Measurements from ENCODE around the gene PRPF8.

Gene PRPF8

DNA sequence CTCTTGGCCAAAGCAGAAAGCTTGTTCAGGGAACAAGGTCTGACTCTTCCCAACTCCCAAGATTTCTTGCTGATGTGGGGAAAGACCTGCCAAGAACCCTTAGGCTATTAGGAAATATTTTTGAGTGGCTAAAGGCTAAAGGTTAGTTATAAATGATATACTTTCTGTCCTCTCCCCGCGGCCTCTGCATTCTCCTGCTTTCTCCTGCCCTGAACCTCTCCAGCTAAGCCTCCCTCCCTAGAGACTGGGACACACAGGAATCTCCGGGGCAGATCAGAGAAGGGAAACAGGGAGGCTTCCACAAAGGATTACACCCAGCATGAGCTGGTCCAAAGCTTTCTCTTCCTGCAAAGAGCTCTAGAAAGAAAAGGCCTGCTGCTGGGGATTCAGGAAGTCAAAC is 58.3 kb downstream of the PRPF8 start:
- no peak for DNase-seq (ENCODE audit: low spot score)

DNA sequence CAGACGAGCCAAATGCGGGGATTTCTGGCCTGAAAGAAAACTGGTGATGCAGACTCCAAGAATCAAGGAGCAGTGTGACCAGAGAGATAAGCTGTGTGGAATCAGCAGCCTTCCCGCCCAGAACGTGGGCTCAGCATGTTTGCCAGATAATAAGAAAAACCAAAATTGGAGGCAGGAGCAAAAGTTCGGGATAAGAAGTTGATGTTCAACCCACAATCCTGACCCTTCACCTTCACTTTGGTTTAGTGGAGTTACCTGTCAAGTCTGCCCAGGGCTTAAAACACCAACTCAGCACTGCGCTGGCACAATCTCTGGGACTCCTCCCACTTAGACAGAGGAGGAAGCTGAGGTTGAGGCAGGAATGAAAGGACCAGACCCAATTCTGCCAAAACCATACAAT is 59.1 kb downstream of the PRPF8 start:
- DNase-seq (ENCODE audit: low spot score), result no peak

DNA sequence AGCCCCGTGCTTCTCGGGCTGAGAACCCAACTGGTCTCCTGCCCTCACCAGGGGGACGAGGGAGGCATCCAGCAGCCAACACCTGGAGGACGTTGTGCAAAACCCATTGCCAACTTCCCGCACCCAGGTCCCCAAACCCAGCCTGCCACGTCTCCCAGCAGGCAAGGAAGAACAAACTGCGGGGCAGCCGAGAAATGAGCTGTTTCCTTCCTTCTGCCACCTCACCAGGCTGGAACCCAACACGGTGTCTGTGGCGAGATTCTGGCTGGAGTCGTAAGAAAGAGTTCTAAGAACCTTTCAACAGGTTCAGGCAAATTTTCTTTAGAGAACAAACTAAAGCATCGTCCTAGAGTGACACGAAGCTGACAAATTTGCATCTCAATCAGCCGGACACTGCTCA is 59.6 kb downstream of the PRPF8 start:
- DNase-seq (ENCODE audit: low spot score), result no peak

DNA sequence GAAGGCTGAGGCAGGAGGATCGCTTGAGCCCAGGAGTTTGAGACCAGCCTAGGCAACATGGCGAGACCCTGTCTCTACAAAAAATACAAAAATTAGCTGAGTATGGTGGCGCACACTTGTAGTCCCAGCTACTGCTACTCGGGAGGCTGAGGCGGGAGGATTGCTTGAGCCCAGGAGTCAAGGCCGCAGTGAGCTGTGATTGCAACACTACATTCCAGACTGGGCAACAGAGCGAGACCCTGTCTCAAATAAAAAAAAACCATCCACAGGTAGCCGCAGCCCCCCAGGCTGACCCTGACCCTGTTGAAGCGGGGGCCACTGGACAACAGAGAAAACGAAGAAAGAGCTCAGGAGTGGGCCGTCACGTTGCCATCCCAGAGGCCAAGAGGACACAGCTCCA is 60.0 kb downstream of the PRPF8 start:
- DNase-seq (ENCODE audit: low spot score), result no peak

DNA sequence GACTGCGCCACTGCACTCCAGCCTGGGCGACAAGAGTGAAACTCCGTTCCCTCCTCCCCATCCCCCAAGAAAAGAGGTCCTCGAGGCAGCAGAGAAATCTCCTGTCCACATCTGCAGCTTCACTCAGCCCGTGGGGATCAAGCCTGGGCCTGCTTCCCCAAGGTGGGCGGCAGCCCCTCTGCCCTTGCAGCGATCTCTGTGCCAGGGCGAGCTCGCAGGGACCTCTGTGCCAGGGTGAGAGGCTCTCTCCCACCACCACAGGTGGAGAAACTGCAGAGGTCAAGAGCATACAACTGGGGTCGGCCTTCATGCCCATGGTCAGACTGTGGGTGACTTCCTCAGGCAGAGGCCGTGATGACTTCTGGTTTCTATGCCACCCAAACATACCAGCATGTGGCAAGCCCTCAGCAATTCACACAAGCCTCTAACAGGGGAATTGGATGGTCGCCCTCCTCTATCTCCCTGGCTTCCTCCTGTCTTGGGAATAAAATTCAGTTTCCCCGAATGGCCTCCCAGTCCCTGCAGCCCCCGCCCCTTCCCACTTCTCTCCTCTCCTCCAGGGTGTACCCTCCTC is 61.5 kb downstream of the PRPF8 start:
- no peak for DNase-seq (ENCODE audit: low spot score)

DNA sequence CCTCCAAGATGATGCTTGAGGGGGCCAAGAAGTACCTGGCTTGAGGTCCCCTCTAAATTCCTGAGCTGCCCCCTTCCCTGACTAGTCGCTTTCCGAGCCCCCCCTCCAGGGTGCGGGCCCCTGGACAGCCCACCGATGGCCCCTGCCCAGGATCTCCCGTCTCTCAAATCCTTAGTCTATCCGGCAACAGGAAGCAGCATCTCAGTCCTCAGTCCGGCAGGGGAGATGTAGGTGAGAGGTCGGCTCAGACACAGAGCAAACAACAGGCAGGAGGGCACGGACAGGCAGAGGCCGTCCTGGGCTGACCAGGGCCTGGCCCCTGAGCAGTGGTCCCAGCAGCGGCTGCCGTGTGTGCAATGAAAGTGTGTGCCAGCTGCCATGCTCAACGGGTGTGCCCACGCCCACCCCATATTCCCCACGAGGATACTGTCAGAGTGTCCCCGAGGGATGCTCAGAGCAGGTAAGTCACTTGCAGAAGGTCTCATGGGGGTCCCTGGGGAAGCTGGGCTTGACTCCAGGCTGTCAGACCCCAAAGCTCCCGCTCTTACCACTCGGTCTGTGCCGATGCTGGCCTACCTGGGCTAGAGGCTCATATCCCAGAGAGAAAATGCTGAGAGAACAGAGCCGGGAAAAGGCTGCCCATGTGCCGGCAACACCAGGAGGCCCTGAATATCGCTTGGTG is 63.3 kb downstream of the PRPF8 start:
- DNase-seq (ENCODE audit: low spot score), result no peak

DNA sequence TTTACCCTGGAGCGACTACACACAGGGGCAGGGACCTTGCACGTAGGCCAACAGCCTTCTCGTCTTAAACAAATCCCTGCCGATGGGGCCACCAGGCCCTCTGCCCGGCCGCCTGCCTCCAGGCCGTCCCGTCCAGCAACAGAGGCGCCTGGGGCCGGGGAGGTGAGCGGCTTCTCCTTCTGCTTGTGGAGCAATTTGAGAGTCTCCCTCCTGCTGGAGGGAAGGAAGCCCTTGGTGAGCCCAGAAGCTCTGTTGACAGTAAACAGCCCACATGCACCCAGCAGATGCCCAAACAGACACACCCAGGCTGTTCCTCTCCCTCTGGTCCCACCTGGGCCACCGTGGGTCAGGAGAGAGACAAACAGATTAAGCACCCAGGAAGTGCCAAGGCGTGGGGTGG is 64.2 kb downstream of the PRPF8 start:
- DNase-seq (ENCODE audit: low spot score), result no peak

DNA sequence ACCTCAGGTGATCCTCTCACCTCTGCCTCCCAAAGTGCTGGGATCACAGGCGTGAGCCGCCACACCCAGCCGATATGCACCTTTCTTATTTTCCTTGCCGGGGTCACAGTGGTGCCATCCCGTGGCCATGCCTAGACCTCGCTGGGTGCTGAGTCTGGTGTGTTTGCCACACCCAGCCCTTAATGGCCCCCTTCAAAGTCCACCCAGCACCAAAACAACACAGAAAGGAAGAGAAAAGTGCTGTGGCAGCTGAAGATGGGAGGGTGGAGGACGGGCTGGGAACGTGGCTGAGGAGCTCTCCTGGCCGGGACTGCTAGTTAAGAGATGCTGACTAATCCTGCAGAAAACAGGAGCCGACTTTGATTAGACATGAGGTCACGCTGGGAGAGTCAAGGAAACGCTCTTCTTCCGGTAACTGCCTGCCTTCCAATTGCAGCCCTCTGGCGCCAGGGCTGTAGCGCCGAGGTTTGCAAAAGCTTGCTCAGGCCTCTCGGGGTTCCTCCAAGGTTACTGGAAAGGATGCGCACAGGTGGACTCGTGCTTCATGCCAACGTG is 67.0 kb downstream of the PRPF8 start:
- no peak for DNase-seq (ENCODE audit: low spot score)

DNA sequence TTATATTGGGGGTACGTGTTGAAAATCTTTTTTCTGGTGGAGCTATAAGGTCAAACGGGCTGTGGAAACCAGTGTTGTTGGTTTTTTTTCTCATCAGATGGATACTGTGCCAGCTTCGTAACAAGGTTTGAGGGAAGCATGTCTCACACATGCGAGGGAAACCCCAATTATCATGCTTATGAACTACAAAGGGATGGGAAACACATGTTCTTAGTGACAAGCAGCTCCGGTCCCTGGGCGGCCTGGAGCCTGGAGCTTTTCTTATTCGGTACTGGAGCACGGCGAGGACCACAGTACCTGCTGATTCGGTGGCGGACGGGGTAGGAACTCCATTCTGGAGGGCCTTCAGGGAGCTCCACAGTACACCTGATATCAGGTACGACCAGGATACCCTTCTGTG is 68.6 kb downstream of the PRPF8 start:
- no peak for DNase-seq (ENCODE audit: low spot score)

DNA sequence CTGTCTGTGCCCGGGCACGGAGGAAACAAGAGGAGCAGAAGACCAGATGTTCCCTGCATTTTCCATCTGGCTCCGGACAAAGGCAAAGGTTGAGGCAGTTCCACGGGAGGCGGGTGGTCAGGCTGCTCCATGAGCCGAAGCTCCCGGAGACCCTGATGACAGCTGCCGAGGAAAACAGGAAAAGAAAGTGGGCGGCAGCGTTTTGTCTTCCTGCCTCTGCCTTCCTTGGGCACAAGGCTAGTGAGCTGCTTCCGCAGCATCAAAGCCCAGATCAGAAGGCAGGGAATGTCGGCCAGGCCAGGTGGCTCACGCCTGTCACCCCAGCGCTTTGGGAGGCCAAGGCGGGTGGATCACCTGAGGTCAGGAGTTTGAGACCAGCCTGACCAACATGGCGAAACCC is 72.3 kb downstream of the PRPF8 start:
- DNase-seq (ENCODE audit: low spot score), result no peak

DNA sequence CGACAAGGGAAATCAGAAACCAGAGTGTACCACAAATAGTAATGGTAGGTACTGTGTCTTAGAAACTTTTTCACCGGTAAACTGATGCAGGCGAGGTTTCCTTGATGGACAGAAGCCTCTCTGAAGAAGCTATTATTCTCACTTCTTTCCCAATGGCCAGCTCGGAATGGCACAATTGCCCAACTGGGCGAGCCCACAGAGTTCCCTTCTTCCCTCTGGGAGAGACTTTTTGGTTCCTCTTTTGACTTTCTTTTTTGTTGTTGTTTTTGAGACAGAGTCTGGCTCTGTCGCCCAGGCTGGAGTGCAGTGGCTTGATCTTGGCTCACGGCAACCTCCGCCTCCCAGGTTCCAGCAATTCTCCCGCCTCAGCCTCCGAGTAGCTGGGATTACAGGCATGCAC is 73.0 kb downstream of the PRPF8 start:
- no peak for DNase-seq (ENCODE audit: low spot score)

DNA sequence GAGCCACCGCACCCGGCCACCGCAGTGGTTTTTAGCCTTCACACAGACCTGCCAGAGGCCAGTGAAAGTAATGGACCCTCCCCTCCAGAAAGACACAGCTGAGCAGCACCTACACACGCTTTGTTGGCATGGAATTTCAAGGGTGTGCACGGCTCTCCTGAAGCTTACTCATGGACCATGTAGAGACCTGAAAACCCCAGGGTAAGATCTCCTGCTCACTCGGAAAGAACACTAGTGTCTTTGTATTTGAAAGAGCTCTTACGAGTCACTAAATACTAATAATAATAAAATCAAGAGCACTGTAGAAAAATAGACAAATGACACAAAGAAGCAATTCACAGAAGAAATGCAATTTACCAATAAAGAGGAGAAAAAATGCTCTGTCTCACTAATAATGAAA is 76.0 kb downstream of the PRPF8 start:
- DNase-seq (ENCODE audit: low spot score), result no peak

DNA sequence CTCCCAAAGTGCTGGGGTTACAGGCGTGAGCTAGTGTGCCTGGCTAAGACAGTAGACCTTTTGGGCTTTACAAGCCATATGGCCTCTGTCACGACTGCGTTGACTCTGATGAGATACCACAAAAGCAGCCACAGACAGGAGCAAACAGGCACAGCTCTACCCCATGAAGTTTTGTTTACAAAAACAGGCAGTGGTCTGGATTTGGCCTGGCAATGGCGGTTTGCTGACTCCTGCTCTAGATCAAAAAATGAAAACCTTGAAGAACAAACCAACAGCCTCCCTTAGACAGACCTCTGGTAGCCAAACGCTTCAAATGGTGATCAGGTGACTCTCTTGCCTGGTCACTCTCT is 76.7 kb downstream of the PRPF8 start:
- DNase-seq (ENCODE audit: low spot score), result no peak

DNA sequence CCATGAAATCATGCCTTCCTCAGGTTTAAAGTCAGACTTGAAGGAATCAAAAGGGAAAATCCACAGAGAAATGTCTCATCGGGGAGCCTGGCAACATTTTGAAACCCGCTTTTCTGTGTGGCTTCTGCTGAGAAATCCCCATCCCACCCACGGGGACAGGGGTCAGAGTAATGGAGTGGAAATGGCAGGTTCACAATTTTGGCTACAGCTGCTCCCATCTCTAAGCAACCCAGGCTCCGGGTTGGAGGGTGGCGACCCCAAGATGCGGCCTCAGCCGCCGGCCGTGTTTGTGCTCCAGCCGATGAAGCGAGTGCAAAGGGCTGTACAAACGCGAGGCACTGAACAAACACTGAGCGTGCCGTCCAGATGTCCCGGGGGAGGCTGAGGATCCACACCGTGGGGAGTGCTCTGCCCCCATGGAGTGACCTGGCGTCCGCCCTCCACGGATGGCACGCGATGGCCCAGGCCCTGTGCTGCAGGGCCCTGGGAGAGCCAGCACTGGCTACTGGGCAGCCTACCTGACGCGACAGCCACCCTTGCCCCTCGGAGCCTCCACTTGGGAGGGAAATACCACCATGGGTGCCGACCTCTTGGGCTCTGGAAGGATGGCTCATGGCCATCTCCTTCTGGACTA is 78.2 kb downstream of the PRPF8 start:
- DNase-seq (ENCODE audit: low spot score), result no peak

DNA sequence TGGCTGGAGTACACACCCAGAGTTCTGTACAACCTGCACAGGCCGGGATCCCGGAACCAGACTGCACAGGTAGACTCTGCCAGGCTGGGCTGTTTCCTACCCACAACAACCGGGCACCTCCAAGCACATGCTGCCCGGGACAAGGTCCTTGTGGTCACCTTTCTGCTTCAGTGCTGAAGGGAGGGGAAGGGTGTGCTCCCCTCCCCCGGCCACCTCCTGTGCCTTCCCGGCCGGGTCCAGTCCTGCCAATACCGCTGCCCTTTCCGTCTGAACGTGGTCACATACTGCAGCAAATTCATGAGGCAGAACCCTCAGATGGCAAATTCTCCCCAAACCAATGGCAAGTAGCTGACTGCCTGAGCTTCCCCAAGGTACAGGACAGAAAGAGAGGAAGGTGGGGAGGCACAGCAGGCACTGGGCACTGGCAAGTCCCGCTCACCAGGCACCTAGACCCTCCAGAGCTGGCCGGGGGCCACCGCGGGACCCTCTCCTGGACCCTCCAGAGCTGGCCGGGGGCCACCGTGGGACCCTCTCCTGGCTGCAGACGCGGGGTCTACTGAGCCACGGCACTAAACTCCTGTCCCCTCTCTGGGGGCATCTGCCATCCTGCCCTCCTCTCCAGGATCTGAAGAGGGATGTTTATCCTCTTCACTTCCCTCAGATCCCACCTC is 78.9 kb downstream of the PRPF8 start:
- no peak for DNase-seq (ENCODE audit: low spot score)

DNA sequence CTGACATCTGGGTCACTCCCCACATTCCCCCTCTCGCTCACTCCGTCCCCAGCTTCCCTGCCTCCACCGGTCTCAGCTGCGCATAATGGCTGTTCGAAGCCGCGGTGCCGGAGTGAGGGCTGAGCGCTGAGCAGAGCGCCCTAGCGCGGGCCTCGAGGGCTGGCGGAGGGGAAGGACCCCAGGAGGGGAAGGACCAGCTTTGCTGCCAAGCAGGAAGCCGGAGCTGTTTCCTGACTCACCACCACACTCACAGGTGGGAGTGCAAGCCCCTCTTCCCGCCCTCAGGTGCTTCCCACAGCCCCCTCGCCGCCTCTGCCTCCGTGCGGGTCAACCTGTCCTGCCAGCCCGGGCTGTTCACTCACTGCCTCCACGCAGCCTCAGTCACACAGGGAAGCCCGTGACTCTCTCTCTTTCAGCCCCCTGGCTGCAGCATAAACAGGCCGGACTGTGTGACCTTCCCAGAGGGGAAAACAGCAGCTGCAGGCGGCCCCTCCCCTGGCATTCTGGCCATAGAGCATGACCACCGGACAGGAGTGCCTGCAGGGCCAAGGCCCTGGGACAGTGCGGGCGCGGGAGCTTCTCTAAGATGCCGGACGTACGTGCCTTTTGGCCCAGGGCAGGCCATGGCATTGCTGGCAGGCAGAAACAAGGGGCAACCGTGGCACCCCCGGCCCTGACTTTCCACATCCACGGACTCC is 79.7 kb downstream of the PRPF8 start:
- DNase-seq (ENCODE audit: low spot score), result no peak

DNA sequence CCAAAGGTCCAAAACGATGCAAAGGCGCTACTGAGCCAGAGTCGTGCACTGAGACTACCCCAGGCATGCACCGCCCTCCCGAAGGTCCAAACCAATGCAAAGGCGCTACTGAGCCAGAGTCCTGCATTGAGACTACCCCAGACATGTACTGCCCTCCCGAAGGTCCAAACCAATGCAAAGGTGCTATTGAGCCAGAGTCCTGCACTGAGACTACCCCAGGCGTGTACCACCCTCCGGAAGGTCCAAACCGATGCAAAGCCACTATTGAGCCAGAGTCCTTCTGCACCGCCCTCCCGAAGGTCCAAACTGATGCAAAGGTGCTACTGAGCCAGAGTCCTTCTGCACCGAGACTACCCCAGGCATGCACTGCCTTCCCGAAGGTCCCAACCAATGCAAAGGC is 83.1 kb downstream of the PRPF8 start:
- DNase-seq (ENCODE audit: low spot score), result no peak
